DND-41 (cell line): Measurements from ENCODE around the gene BBS10.

Experiments
- ATAC-seq: fragments of 200-7000 bp; cut with Tn5 transposase; 3 replicates; pipeline ENCODE4 v1.9.1; 2021; ENCODE audit warnings: low read depth; ENCODE audit not compliant: insufficient read depth
- DNase-seq: peaks from one replicate; pipeline ENCODE4 v3.0.0-alpha.2; 2020
- H2AFZ ChIP-seq: 2 replicates; pipeline ENCODE4 v1.6.0; 2012; ENCODE audit warnings: low read depth, low read length
- H3K27ac ChIP-seq: 2 replicates; pipeline ENCODE4 v1.5.1; 2012; ENCODE audit warnings: low read length, inconsistent platforms
- H3K27me3 ChIP-seq: fragments of 200-600 bp; sonication (generic); 2 replicates; pipeline ENCODE4 v1.6.0; 2012; ENCODE audit warnings: low read length, mild to moderate bottlenecking, inconsistent platforms; ENCODE audit not compliant: insufficient read depth, poor library complexity
- H3K36me3 ChIP-seq: 2 replicates; pipeline ENCODE4 v1.5.1; 2012; ENCODE audit warnings: low read length, inconsistent platforms; ENCODE audit not compliant: insufficient read depth
- H3K4me1 ChIP-seq: 2 replicates; pipeline ENCODE4 v1.5.1; 2012; ENCODE audit warnings: mild to moderate bottlenecking, low read length; ENCODE audit not compliant: insufficient read depth
- H3K4me2 ChIP-seq: 2 replicates; pipeline ENCODE4 v1.6.0; 2012; ENCODE audit warnings: mild to moderate bottlenecking, moderate library complexity, low read length, inconsistent platforms; ENCODE audit not compliant: insufficient read depth
- H3K4me3 ChIP-seq, 2 experiments: fragments of 200-600 bp in 1 of 2; shearing (Covaris generic) in 1 of 2; 2 replicates each; pipeline ENCODE4 v1.5.1; 2012 to 2016; ENCODE audit warnings: inconsistent platforms in 2 of 2, low read length in 2 of 2, mild to moderate bottlenecking in 2 of 2, low read depth in 1 of 2, moderate library complexity in 1 of 2
- H3K79me2 ChIP-seq: 2 replicates; pipeline ENCODE4 v1.6.0; 2012; ENCODE audit warnings: low read length, inconsistent platforms; ENCODE audit not compliant: insufficient read depth
- H3K9ac ChIP-seq: 2 replicates; pipeline ENCODE4 v1.6.0; 2012; ENCODE audit warnings: low read depth, mild to moderate bottlenecking, inconsistent platforms, low read length, moderate library complexity
- H3K9me3 ChIP-seq: 2 replicates; pipeline ENCODE4 v1.5.1; 2012; ENCODE audit warnings: low read length, moderate library complexity, mild to moderate bottlenecking, inconsistent platforms; ENCODE audit not compliant: insufficient read depth, severe bottlenecking
- H4K20me1 ChIP-seq: 2 replicates; pipeline ENCODE4 v1.6.0; 2012; ENCODE audit warnings: low read length; ENCODE audit not compliant: insufficient read depth
- CTCF ChIP-seq: IDR thresholded peaks from 2 replicates; pipeline ENCODE4 v1.5.1; 2012; ENCODE audit warnings: borderline replicate concordance, low read length, moderate library complexity, mild to moderate bottlenecking; ENCODE audit not compliant: poor library complexity, severe bottlenecking; ENCODE audit errors: extremely low read depth
- EZH2 ChIP-seq: IDR thresholded peaks from 3 replicates; pipeline ENCODE4 v1.6.1; 2012; ENCODE audit warnings: borderline replicate concordance, low read depth, mild to moderate bottlenecking, moderate library complexity, low read length, inconsistent platforms; ENCODE audit not compliant: severe bottlenecking

Gene BBS10

GRCh38 chr12:76341436-76342030, 6.7 kb downstream of the BBS10 start:
- H3K36me3 ChIP-seq: no peaks in the 10 kb centered on the region
- no peak overlapping the region for H2AFZ ChIP-seq
- no peak for TF ChIP-seq CTCF
- no peak for TF ChIP-seq EZH2
- no peak overlapping the region for H3K27ac ChIP-seq
- ATAC-seq (no peak), DNase-seq (no peak)
- H3K27me3 ChIP-seq: no peaks in the 10 kb centered on the region
- no peak overlapping the region for H3K9ac ChIP-seq
- peaks cover under 1% of the 10 kb centered on the region; the same call in 1 of the 2 replicates for H3K79me2 ChIP-seq
- H3K4me3 ChIP-seq: no peak overlapping the region
- no peaks in the 10 kb centered on the region for H3K9me3 ChIP-seq
- H3K4me2 ChIP-seq: no peak overlapping the region
- no peaks in the 10 kb centered on the region for H4K20me1 ChIP-seq
- peaks cover 4% of the 10 kb centered on the region; the same call in 1 of the 2 replicates for H3K4me1 ChIP-seq

- no peaks in the 10 kb centered on the region for H3K4me1 ChIP-seq
- H3K9ac ChIP-seq: no peak overlapping the region
- no peaks in the 10 kb centered on the region for H4K20me1 ChIP-seq
- H3K27me3 ChIP-seq: no peaks in the 10 kb centered on the region
- H2AFZ ChIP-seq: no peak overlapping the region
- no peak for DNase-seq
- H3K79me2 ChIP-seq: no peaks in the 10 kb centered on the region
- no peak overlapping the region for H3K4me2 ChIP-seq
- no peak overlapping the region for H3K27ac ChIP-seq
- no peaks in the 10 kb centered on the region for H3K36me3 ChIP-seq
- no peaks in the 10 kb centered on the region for H3K9me3 ChIP-seq
- TF ChIP-seq CTCF (no peak), EZH2 (no peak)
- no peak overlapping the region for H3K4me3 ChIP-seq
- ATAC-seq: no peak
Measured at GRCh38 chr12:76340680-76341435, 7.4 kb downstream of the BBS10 start.

GRCh38 chr12:76337583-76337982, 10.6 kb downstream of the BBS10 start:
- Histone ChIP-seq H3K9ac (no peak overlapping the region), H3K4me3 (no peak overlapping the region), H2AFZ (no peak overlapping the region), H3K9me3 (no peaks in the 10 kb centered on the region), H3K4me2 (no peak overlapping the region), H4K20me1 (no peaks in the 10 kb centered on the region), H3K27ac (no peak overlapping the region), H3K36me3 (no peaks in the 10 kb centered on the region), H3K4me1 (no peaks in the 10 kb centered on the region), H3K27me3 (no peaks in the 10 kb centered on the region), H3K79me2 (no peaks in the 10 kb centered on the region)
- TF ChIP-seq EZH2 (no peak), CTCF (no peak)
- ATAC-seq (no peak), DNase-seq (no peak)
